NCI-H2227 (cell line): Measurements from ENCODE around the gene ZNF438.
"Not testable (repeated sequence)": the region's sequence is repeated elsewhere in the genome, so short reads cannot be mapped to it uniquely, and the experiment has no call there.

ENCODE experiments used
- DNase-seq: peaks from one replicate; lab custom pipeline; 2025; ENCODE audit not compliant: unreplicated experiment; lab: John Stamatoyannopoulos, UW

The ZNF438 gene

GRCh38 chr10:30812018-30812851 is 219.4 kb downstream of the ZNF438 start:
- no peak for DNase-seq

- no peak for DNase-seq
Measured at GRCh38 chr10:30811276-30812017, 220.2 kb downstream of the ZNF438 start.

- no peak for DNase-seq
Measured at GRCh38 chr10:30810416-30810815, 221.2 kb downstream of the ZNF438 start.

DNA sequence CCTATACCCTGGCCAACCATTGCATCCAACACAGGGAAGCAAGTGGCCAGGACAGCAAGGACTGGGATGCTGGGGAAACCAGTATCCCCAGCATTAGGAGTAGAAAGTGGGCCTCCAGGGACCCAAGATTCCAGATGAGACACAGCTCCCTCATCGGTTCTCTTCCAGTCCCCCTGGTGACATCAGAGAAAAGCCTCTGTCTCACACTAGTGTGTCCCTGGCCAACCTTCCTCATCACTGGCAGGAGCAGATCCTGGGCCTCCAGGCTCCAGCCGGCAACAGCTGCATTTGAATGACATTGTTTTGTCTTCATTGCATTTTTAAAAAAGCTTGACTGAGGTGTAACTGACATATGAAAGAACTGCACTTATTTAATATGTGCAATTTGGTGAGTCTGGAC is 224.8 kb downstream of the ZNF438 start:
- no peak for DNase-seq

- no peak for DNase-seq
Measured at GRCh38 chr10:30805061-30805460, 226.6 kb downstream of the ZNF438 start.

GRCh38 chr10:30804478-30805055 is 227.1 kb downstream of the ZNF438 start:
- DNase-seq = no peak

GRCh38 chr10:30803892-30804322 is 227.8 kb downstream of the ZNF438 start:
- DNase-seq = no peak

DNA sequence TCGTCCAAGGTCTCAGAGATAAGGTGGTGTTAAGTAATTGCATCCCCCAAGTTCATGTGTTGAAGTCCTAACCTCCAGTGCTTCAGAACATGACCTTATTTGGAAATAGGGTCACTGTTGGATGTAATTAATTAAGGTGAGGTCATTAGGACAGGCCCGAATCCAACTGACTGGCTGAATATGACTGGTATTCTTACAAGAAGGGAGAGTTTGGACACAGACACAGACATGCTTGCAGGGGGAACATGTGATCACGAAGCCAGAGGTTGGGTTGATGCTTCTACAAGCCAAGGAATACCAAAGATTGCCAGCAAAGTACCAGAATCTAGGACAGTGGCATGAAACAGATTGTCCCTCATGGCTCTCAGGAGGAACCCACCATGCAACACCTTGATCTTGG is 228.6 kb downstream of the ZNF438 start:
- DNase-seq = no peak

DNA sequence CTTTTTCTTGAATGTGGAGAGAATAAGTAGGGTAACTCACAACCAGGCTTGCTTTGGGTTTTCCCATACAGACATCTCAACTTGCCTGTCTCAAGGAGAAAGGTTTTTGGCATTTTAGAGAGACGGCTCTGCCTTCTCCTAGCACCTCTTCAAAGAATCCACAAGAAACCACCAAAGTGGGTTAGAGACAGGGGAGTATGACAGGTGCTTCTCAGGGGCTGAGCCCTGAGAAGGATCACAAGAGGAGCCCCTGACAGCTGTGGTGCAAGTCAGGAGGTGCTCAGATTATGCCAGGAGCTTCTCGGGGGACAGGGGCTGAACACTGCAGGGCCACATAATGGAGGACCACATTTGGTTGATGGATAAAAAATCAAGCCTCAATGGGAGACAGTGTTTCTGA is 231.3 kb downstream of the ZNF438 start:
- no peak for DNase-seq

DNA sequence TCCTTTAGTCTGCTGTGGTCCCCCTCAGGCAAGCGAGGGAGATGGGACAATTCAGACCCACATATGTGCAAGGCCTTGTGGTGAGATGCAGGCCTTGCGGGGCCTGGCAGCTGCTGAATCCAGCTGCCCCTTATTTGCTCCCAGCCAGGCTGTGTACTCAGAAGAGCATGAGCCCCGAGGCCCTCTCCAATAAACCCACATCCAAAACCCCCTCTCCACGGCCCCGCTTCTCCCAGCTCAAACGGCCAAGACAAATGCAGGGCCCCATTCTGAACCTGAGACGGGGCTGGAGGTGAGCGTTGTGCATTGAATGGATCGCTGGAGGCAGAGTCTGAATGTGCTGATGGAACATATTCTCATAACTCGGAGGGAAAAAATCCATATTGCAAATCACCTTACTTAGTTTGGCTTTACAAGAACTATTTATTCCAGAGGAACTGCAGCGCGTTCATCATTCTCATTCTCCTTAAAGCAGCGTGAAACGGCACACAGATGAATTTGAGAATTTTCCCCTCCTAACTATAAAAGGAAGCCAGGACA is 232.9 kb downstream of the ZNF438 start:
- no peak for DNase-seq

DNA sequence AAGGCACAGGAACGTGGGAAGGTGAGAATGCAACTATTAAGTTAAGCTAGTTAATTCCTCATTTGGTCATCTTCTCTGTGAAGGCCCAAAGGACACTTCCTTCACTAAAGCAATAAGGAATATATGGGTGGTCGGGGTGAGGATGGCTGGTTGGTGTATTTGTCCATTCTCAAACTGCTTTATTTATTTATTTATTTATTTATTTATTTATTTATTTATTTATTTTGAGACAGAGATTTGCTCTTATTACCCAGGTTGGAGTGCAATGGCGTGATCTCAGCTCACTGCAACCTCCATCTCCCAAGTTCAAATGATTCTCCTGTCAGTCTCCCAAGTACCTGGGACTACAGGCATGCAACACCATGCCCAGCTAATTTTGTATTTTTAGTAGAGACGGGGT is 236.6 kb downstream of the ZNF438 start:
- not testable (repeated sequence) for DNase-seq
